GM18868 (cell line): ENCODE measurements around the gene ADAM12.

Experiments used
- ATAC-seq: cut with Tn5 transposase; IDR thresholded peaks from one replicate; pipeline ENCODE4 v1.9.1; 2021; ENCODE audit warnings: mild to moderate bottlenecking, moderate library complexity; ENCODE audit not compliant: unreplicated experiment

ADAM12 gene

DNA sequence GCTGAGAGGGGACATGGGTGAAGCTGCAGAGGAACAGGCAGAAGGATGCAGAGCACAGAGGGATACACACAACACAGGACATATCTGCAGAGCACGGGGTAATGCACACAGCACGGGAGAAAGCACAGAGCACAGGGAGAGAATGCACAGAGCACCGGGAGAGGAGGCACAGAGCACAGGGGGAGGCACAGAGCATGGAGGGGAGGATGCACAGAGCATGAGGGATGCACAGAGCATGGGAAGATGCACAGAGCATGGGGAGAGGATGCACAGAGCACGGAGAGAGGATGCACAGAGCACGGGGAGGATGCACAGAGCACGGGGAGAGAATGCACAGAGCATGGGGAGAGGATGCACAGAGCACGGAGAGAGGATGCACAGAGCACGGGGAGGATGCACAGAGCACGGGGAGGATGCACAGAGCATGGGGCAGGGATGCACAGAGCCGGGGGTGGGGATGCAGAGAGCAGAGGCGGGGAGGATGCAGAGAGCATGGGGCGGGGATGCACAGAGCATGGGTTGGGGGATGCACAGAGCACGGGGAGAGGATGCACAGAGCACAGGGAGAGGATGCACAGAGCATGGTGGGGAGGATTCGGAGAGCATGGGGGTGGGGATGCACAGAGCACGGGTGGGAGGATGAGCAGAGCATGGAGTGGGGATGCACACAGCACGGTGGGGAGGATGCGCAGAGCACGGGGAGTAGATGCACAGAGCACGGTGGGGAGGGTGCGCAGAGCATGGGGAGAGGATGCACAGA, 230.0 kb downstream of the ADAM12 start:
- no peak for ATAC-seq

DNA sequence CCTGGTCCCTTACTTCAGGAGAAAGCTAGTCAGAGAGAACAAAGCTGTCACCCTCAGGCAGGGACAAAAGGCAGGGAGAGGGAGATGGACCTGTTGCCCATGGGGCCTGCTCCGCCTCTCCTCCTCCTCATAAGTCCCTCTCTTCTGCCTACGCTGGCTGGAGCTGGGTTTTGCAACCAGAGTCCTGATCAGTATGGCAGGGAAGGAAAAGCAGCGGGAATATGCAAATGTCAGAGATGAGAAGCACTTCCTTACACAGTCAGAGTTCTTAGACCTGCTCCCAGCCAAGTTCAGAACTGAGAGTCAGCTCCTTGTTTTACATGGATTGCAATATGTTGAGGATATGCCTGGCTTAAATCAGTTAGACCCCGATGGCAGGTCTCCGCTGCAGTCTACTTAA, 231.1 kb downstream of the ADAM12 start:
- no peak for ATAC-seq

DNA sequence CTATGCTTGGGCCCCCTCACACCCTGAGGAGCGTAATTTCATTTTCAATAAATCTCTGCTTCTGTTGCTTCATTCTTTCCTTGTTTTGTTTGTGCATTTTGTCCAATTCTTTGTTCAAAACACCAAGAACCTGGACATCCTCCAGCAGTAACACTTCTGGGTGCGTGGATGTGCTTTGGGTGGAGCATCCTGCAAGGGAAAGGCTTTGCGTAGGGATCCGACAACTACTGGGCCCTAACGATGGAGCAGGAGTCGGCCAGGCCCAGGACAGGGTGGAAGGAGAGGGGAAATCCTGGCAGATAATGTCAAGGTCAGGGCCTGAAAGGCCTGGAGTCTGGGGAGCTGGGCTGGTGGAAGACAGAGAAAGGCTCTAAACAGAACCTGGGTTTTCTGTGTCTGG, 231.8 kb downstream of the ADAM12 start:
- no peak for ATAC-seq

DNA sequence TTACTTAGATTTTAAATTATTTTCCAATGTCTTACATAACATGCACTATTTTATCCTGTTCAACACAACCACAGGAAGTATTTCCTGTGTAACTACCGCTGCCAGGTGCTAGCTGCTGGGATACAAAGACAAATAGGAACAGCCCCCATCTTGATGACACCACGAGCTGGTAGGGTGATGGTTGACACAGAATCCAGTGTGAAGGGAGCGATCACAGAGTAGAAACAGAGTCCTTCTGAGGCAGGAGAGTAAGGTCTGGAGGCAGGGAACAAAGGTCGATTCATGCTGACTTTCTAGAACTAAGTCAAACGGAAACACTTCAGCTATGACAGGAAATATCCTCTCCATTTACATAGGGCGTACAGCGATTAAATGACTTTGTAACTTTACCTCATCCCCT, 232.3 kb downstream of the ADAM12 start:
- no peak for ATAC-seq

DNA sequence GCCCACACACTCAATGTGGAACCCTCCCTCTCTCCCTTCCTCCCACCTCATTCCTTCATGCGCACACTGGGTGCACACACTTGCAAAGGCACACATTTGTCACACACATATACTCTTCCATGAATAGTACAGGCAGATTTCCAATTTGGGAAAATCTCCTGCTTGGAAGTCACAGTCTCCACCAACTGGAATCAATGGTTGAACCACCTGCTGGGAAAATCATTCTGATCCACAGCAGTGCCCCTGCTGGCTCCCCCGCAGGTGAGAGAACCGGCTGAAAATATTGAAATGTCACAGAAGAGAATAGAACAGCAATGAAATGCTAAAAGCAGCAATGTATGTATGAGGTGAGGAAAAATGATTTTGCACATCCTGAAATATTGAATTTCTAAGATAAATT, 232.7 kb downstream of the ADAM12 start:
- ATAC-seq, result no peak

DNA sequence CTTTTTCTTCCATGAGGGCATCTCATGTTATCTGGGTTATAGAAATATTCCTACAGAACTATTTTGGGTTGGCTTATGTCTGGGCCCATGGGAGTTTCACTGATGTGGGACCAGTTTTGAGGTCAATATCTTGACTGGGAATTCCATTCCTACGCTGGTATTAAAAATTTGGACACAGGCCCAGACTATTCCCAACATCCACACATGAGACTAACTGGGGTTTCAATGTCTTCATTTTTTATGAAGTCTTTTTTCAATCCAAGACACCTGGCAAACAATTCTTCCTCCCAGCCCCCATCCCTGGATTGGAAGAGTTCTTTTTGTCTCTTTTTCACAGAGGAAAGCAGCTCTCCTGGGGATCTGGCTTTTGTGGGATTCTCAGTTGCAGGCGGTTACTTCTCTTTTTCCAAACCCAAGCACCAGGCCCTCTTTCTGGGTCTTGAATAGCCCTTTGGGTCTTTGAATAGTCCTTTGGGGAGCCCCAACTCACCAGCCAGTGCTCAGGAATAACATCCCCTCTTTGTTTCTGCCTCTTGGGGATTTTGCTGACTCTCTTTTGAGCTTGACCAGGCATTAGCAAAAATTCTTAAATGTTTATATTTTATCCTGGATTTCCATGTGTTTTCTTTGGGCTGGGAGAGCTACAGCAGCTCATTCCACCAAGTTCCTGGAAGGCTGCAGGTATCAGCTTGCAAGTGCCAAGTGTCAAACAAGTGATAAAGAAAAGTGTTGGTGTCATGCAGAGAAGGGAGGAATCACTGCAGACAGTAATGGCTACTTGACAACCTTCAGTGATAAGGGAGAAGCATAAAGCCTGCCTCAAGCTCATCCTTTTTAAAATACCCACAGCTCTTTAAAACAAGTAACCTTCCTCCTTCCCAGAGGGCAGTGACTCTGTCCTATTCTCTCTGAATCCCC, 234.3 kb downstream of the ADAM12 start:
- no peak for ATAC-seq

DNA sequence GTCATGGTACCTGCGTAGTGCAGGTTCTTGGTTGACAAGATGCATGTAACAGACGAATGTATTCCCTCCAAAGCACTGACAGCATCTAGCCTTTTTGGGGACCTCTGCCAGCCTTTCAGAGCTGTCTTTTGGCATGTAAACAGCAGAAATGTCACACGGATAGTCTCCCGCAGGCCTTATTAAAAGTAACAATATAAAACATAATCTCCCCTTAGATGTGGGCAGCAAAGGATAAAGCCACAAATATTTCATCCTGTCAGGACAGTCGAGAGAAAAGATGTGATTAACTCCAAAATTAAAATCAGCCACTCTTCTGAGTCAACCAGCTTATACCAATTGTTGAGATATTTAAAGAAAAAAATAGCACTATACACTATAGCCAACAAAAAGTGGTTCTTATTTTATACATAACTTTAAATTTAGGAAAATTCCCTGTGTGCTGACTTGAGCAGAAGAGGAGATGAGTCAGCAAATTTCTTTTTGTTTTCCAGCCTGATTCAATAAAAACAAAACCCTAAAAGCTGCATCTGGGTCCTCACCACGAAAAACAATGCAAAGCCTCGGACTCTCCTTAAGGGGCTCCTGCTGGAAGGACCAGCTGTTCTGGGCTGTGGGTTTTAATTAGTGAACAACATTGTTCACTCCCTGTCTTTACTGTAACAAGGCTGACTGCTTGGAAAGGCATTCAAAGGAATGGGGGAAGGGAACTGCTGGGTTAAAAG, 240.2 kb downstream of the ADAM12 start:
- no peak for ATAC-seq

DNA sequence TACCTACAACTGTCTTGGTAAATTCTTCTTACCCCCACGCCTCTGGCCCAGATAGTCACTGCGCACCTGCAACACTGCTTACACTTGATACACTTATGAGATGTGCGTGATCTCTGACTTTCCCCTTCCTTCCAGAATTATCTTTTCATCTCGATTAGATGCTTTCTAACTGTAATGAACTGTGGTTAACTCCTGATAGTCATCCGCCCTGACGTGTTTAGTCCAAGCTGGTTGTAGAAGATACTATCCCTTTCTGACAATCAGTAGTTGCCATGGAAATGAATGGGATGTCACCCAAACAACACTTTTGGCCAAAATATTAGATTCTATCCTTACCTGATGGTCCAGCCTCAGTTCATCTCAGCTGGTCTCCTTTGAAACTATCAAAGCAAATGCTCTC, 241.5 kb downstream of the ADAM12 start:
- ATAC-seq, result no peak

DNA sequence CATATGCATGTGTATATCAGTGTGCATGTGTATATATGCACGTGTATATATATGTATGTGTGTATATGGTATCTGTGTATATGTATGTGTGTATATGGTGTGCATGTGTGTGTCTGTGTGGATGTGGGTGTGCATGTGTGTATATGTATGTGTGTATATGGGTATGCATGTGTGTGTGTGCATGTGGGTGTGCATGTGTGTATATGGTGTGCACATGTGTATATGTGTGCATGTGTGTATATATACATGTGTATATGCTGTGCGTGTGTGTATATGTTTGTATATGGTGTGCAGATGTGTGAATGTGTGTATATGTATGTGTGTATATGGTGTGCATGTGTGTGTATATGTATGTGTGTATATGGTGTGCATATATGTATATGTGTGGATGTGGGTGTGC, 245.2 kb downstream of the ADAM12 start:
- no peak for ATAC-seq

DNA sequence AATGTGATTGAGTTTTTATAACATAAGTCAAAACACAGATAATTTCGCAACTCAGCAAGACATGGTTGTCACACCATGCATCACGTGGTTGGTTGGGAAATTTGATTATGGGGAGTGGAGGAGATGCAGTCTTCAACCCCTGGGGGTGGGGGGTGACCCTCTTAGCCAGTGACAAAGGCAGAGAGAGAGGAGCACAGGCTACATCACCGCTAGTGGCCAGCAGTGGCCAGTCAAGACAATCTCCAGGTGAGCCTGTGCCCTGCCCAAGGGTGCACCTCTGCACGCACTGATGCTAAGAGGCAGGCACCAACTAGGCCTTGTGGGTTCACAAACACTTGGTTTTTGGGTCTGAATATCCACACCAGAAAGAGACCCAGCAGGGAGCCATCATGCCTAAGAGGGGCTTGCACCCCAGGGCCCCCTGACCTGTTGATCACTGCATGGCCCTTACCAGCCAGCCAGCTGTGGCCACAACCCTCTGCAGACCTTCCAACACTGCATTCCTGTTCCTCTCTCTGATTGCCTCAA, 247.5 kb downstream of the ADAM12 start:
- ATAC-seq, result no peak

DNA sequence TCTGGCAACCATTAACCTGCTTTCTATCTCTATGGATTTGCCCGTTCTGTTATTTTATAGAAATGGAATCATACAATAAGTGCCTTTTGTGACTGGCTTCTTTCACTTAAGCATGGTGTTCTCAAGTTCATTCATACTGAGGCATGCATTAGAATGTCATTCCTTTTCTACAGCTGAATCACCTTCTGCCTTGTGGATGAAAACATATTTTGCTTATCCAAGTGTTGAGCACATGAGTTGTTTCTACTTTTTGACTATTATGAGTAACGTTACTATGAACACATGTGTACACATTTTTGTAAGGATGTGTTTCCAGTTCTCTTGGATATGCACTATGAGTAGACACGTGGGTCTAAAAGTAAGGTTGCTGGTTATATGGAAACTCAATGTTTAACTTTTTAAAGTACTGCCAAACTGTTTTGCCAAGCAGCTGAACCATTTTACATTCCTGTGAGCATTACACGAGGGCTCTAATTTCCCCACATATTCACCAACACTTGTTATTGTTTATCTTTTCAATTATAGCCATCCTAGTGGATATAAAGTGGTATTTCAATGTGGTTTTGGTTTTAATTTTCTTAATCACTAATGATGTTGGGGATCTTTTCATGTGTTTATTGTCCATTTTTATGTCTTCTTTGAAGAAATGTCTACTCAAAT, 250.6 kb downstream of the ADAM12 start:
- no peak for ATAC-seq

DNA sequence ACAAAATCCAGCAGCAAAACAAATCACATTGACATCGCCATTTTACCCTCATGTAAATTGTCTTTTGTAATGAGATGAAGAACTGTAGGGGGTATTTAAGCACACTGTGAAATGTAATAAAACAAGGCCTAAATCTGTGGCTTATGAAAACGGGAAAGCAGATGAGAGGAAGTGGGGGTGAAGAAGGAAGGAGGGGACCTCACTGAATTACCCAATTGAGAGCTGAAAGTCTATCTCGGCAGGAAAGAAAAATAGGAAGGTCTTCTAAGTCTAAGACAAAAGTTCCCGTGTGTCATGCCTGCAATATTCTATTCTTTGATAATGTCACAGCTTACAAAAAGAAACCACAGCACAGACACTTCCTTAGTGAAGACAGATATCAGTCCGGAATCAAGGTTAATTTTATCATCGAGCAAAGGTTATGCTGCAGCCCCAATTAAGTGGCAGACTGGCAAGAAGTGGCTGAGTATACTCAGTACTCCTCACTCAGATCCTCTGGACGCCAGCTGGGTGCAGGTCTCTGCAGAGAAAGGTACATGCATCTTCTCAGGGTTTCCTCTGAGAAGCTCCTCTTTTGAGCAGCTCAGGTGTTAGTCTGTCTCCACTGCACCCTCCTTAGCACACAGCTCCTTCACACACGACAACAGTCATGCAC, 252.2 kb downstream of the ADAM12 start:
- ATAC-seq, result no peak

DNA sequence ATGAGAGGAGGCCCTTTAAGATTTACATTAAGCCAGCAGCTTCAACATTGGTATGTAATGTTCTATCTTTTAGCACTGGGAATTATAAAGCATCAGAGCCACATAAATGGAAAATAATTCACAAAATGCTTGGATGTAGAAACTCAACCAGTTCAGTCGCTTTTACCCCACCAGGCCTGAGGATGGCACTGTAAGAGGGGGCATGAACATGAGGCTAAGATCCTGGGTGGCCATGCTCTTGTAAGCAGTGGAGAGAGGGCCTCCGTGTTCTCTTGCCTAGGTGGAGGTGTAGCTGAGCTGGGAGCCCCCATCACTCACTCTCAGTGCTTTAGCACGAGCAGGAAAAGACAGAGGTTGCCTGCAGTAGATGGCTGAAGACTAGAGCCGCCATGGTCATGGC, 253.1 kb downstream of the ADAM12 start:
- no peak for ATAC-seq

DNA sequence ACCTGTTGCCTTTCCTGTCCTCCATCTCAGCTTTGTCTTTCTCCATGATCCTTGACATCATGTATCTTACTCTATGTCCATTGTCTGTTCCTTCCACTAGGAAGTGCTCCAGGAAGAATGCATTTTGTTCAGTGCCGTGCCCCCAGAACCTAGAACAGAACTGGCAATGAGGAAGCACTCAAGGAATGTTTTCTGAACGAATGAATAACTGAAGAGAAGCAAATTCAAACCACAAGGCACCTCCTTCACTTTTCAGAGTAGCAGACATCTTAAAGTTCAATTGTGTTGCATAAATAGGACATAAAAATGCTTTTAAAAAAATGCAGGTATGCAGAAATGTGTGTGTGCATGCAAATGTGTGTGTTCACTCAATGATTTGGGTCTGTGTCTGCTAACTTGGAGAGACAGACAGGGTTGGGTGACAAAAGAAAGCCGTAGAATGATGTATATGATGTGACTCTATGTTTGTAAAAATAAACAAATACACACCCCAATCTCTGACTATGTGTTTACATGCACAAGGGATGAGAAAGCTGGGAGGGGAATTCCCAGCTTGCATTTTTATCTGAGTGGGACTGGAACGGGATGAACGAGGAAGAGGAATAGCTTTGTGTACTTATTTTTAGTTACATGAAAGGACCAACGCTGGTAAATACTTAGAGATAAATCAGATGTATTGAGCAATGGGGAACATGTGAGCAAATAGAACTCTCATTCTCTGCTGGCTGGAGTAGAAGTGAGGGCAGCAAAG, 254.2 kb downstream of the ADAM12 start:
- ATAC-seq, result no peak

DNA sequence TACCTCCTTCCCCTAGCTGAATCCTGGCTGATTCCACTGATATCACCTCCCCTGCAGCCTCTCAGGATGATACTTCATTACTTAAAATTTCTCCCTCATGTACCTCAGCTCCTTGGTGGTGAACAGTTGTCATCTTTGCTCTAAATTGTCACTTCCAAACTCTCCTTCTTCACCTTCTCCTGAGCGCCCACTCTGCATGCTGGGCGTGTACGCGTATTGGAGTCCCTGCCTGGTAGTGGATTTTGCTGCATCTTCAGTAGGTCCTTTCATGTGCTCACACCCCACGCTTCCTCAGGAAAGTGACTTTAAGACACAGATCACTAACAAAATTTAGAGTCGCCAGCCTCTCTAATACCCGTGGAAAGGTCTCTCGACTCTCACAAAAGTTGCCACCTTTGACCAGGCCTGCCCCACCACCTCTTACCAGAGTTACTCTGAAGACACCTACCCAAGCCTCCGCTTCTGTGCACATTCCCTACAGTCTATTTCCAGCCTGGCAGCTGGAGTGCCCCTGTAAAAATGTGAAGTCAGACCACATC, 255.1 kb downstream of the ADAM12 start:
- ATAC-seq, result no peak

DNA sequence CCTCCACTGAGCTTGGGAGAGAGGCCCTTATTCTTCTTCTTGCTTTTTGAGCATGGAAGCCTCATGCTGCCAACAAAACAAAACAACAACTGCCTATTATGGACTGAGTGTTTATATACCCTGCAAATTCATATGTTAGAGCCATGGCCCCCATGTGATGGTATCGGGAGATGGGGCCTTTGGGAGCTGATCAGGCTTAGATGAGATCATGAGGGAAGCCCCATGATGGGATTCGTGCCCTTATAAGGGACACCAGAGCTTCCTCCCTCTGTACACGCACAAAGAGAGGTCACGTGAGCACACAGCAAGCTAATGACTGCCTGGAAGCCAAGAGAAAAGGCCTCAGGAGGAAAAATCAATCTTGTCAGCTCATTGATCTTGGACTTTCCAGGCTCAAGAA, 256.9 kb downstream of the ADAM12 start:
- ATAC-seq, result no peak

DNA sequence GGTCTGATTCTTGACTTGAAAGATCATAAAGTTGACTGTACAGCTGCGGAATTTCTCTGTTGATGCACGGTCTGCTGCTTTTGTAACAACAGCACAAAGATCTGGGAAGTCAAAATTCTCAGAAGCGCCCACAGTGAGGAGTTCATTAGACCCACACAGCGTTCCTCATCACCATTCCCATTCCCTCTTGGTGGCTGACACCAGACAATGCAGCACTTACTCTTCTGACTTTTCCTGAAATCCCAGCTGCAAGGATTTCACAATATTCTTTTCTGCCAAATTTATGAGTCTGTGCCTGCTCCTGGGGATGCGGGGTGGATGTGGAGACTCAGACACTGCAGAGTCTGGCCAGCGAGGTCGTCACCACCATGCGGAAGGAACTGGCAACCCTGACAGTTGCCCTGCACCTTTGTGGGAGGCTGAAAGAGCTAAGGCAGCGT, 258.0 kb downstream of the ADAM12 start:
- no peak for ATAC-seq

DNA sequence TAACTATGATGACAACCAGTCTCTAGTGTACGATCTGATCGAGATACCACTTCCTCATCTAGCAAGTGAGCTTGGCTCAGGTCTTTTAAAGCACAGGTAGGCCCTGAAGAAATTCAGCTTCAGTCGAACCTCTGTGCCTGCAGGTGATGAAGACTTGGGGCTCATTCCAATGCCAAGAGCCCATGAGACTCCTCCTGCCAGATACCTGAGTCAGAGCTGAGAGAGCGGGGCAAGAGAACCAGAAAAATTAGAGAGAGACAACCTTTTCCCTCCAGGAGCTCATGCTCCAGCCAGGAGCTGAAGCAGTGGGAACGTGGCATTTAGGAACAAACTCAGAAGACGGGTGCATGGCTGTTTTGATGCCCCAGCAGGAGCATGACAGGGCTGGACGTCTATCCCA, 259.3 kb downstream of the ADAM12 start:
- no peak for ATAC-seq

DNA sequence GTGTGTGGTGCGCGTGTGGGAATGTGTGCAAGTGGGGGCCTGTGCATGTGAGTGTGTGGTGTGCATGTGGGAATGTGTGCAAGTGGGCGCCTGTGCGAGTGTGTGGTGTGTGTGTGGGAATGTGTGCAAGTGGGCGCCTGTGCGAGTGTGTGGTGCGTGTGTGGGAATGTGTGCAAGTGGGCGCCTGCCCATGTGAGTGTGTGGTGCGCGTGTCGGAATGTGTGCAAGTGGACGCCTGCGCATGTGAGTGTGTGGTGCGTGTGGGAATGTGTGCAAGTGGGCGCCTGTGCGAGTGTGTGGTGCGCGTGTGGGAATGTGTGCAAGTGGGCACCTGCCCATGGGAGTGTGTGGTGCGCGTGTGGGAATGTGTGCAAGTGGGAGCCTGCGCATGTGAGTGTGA, 259.7 kb downstream of the ADAM12 start:
- no peak for ATAC-seq
